HepG2 (cell line): ENCODE data around the gene SLC1A4. TPM values are rescaled to one million over a fixed set of nuclear protein-coding genes. Genes with fewer than 3 reads are reported as not detected.
A peak's percentile ranks its signal among the peaks of the same experiment; 100 is the strongest.

Source experiments
- AHR ChIP-seq: IDR thresholded peaks from 2 replicates; pipeline ENCODE4 v1.6.1; 2018; ENCODE audit warnings: missing genetic modification reagents, missing compliant biosample characterization
- CAMTA2 ChIP-seq: sonication (generic); formaldehyde crosslinking; IDR thresholded peaks from 2 replicates; pipeline ENCODE4 v1.4.0; 2020; ENCODE audit warnings: mild to moderate bottlenecking, missing genetic modification reagents, borderline replicate concordance
- EED ChIP-seq: sonication (generic); formaldehyde crosslinking; IDR thresholded peaks from 2 replicates; pipeline ENCODE4 v1.5.0; 2020; ENCODE audit warnings: mild to moderate bottlenecking, missing genetic modification reagents
- GPN1 ChIP-seq: sonication (generic); formaldehyde crosslinking; IDR thresholded peaks from 2 replicates; pipeline ENCODE4 v1.5.1; 2020; ENCODE audit warnings: missing genetic modification reagents, borderline replicate concordance
- KLF16 ChIP-seq, 2 experiments: sonication (generic) in 1 of 2; formaldehyde crosslinking in 1 of 2; IDR thresholded peaks; 2 replicates each; pipeline versions ENCODE4 v1.6.1 to v1.8.0; 2016 to 2023; ENCODE audit warnings: missing genetic modification reagents in 2 of 2, missing compliant biosample characterization in 1 of 2
- KLF6 ChIP-seq: IDR thresholded peaks from 2 replicates; pipeline ENCODE4 v1.8.0; 2016; ENCODE audit warnings: missing biosample characterization, missing genetic modification reagents
- NRL ChIP-seq: sonication (generic); formaldehyde crosslinking; IDR thresholded peaks from 2 replicates; pipeline ENCODE4 v1.5.0; 2020; ENCODE audit warnings: missing genetic modification reagents, mild to moderate bottlenecking, moderate library complexity, borderline replicate concordance
- RAD51 ChIP-seq: fragments of 450-650 bp; IDR thresholded peaks from 2 replicates; pipeline ENCODE4 v1.6.1; 2016; ENCODE audit warnings: borderline replicate concordance
- TFDP1 ChIP-seq: IDR thresholded peaks from 2 replicates; pipeline ENCODE4 v1.6.1; 2016; ENCODE audit warnings: missing compliant biosample characterization, missing genetic modification reagents, borderline replicate concordance
- TOE1 ChIP-seq: sonication (generic); formaldehyde crosslinking; IDR thresholded peaks from 2 replicates; pipeline ENCODE4 v1.4.0; 2020; ENCODE audit warnings: mild to moderate bottlenecking, missing genetic modification reagents
- YY1 ChIP-seq: IDR thresholded peaks from 2 replicates; pipeline ENCODE4 v1.6.1; 2011; ENCODE audit warnings: low read length, low read depth, moderate library complexity, mild to moderate bottlenecking; ENCODE audit not compliant: insufficient read depth, insufficient replicate concordance
- ZFP91 ChIP-seq: sonication (generic); formaldehyde crosslinking; IDR thresholded peaks from 2 replicates; pipeline ENCODE4 v1.9.0; 2022; ENCODE audit warnings: missing genetic modification reagents, mild to moderate bottlenecking, borderline replicate concordance
- ZNF337 ChIP-seq: sonication (generic); formaldehyde crosslinking; IDR thresholded peaks from 2 replicates; pipeline ENCODE4 v1.5.1; 2020; ENCODE audit warnings: missing genetic modification reagents, low read depth, mild to moderate bottlenecking, borderline replicate concordance
- ZNF407 ChIP-seq: sonication (generic); formaldehyde crosslinking; IDR thresholded peaks from one replicate; pipeline ENCODE4 v1.5.1; 2020; ENCODE audit warnings: mild to moderate bottlenecking, missing genetic modification reagents; ENCODE audit errors: not compliant biosample characterization
- ZNF607 ChIP-seq: sonication (generic); formaldehyde crosslinking; IDR thresholded peaks from 2 replicates; pipeline ENCODE4 v1.5.1; 2020; ENCODE audit warnings: missing genetic modification reagents, mild to moderate bottlenecking, borderline replicate concordance
- ZNF644 ChIP-seq: IDR thresholded peaks from 2 replicates; pipeline ENCODE4 v1.6.1; 2016; ENCODE audit warnings: low read depth
- ZNF747 ChIP-seq: sonication (generic); formaldehyde crosslinking; IDR thresholded peaks from 2 replicates; pipeline ENCODE4 v1.8.1; 2023; ENCODE audit warnings: missing genetic modification reagents, mild to moderate bottlenecking, borderline replicate concordance
- ZNF879 ChIP-seq: sonication (generic); formaldehyde crosslinking; IDR thresholded peaks from 2 replicates; pipeline ENCODE4 v1.8.1; 2023; ENCODE audit warnings: missing genetic modification reagents
- polyA plus RNA-seq, 8 experiments: library from polyadenylated mRNA; depleted of rRNA in 3 of 8; stranded (reverse) in 7 of 8; unstranded in 1 of 8; fragments of >200 nt; fragmentation: Illumina TruSeq in 4 of 8; extraction: Trizol in 4 of 8; gene quantifications; 2 replicates each; pipeline versions ENCODE4 v1.2.1 to v1.2.3, GENCODE V29; 2011 to 2016; ENCODE audit warnings: low read depth in 4 of 8, missing spikeins in 1 of 8, mixed read lengths in 1 of 8; ENCODE audit not compliant: insufficient read depth in 1 of 8
- total RNA-seq, 5 experiments: library from RNA; depleted of rRNA; stranded (reverse); fragments of >200 nt; fragmentation: Illumina TruSeq; extraction: Trizol; gene quantifications; 2 replicates each; pipeline ENCODE4 v1.2.3, GENCODE V29; 2016; ENCODE audit warnings: low read depth in 1 of 5

SLC1A4 gene
- total and polyA plus RNA-seq, 2 of the 13 experiments (the other 11 are each of a cell fraction or from before 2014, with no cell fraction given), result 21.0 to 39.6 TPM

GRCh38 chr2:64988420-64989125, 626 bp upstream of the SLC1A4 start (continued):
- TF ChIP-seq ZNF407, result peak; percentile 90
- peak; percentile 85 for TF ChIP-seq ZFP91
- peak; percentile 58 for TF ChIP-seq YY1
- peak; percentile 56; the same call in 1 of the 2 replicates for TF ChIP-seq AHR (CRISPR knock-in tag)
- TF ChIP-seq ZNF644, result no peak; the same call in 1 of the 2 replicates
- TF ChIP-seq KLF6 (CRISPR knock-in tag), result peak; percentile 38
- no peak for TF ChIP-seq RAD51
- TF ChIP-seq GPN1 (CRISPR knock-in tag), result no peak
- peak; percentile 61; the same call in 1 of the 2 replicates for TF ChIP-seq CAMTA2 (CRISPR knock-in tag)
- no peak for TF ChIP-seq ZNF337 (CRISPR knock-in tag)
- TF ChIP-seq TFDP1 (CRISPR knock-in tag), result no peak
- peak; percentile 79 for TF ChIP-seq ZNF607 (CRISPR knock-in tag)
- TF ChIP-seq TOE1 (CRISPR knock-in tag), result 0 out of 2 replicates have a peak, but pooled peaks have one; percentile 66
- TF ChIP-seq ZNF747, result peak; percentile 29
- peak; percentile 53 to 79; a peak in 2 of 4 replicates for TF ChIP-seq KLF16 (CRISPR knock-in tag; IDR thresholded peaks at IDR 0.05)
- TF ChIP-seq ZNF879 (CRISPR knock-in tag), result peak; percentile 28; the same call in 1 of the 2 replicates
- TF ChIP-seq EED, result peak; percentile 30; the same call in 1 of the 2 replicates
- no peak for TF ChIP-seq NRL (CRISPR knock-in tag)
